Spleen (tissue), 11 donors: ENCODE data around the gene ZNF385B. TPM values are rescaled to one million over a fixed set of nuclear protein-coding genes. Genes with fewer than 3 reads are reported as not detected.

Source experiments
- DNase-seq: peaks from one replicate; pipeline ENCODE4 v3.0.0-alpha.2; 2020
- H3K27ac ChIP-seq, 8 donors: fragments of 200-600 bp; sonication (generic) in 7 of 8; 1 replicate in 4 of 8; 2 replicates in 4 of 8; pipeline versions ENCODE4 v1.5.0 to v1.8.0; 2016 to 2021; ENCODE audit warnings: inconsistent platforms in 4 of 8, mild to moderate bottlenecking in 4 of 8, moderate library complexity in 1 of 8
- H3K27me3 ChIP-seq, 7 donors: fragments of 200-600 bp; sonication (generic) in 6 of 7; replicated peaks in 1 of 7; 1 replicate in 4 of 7; 2 replicates in 3 of 7; pipeline versions ENCODE4 v1.5.0 to v1.8.0; 2016 to 2021; ENCODE audit warnings: inconsistent platforms in 3 of 7, mild to moderate bottlenecking in 1 of 7
- H3K36me3 ChIP-seq, 6 donors: fragments of 200-600 bp; sonication (generic) in 5 of 6; 1 replicate in 4 of 6; 2 replicates in 2 of 6; pipeline versions ENCODE4 v1.5.0 to v1.8.0; 2016 to 2021; ENCODE audit warnings: inconsistent platforms in 2 of 6
- H3K4me1 ChIP-seq, 6 donors: fragments of 200-600 bp; sonication (generic) in 5 of 6; 1 replicate in 3 of 6; 2 replicates in 3 of 6; pipeline versions ENCODE4 v1.5.0 to v1.8.0; 2016 to 2021; ENCODE audit warnings: inconsistent platforms in 3 of 6
- H3K4me3 ChIP-seq, 8 donors: fragments of 200-600 bp; sonication (generic) in 7 of 8; 1 replicate in 4 of 8; 2 replicates in 4 of 8; pipeline versions ENCODE4 v1.5.0 to v1.8.0; 2016 to 2021; ENCODE audit warnings: inconsistent platforms in 4 of 8, mild to moderate bottlenecking in 4 of 8, moderate library complexity in 2 of 8
- H3K9me3 ChIP-seq, 8 donors: fragments of 200-600 bp; sonication (generic) in 7 of 8; 1 replicate in 4 of 8; 2 replicates in 4 of 8; pipeline versions ENCODE4 v1.5.0 to v1.8.0; 2016 to 2021; ENCODE audit warnings: inconsistent platforms in 4 of 8
- POLR2A ChIP-seq, 3 donors: fragments of 450-650 bp; IDR thresholded peaks; one replicate each; pipeline ENCODE4 v1.5.1; 2017; ENCODE audit warnings: antibody characterized with exemption in 3 of 3, mild to moderate bottlenecking in 1 of 3
- POLR2AphosphoS5 ChIP-seq, 3 donors: sonication (generic); formaldehyde crosslinking; IDR thresholded peaks; one replicate each; pipeline ENCODE4 v1.5.1; 2017; ENCODE audit warnings: antibody characterized with exemption in 3 of 3
- WGBS, 5 donors: extraction: QIAGEN DNeasy Blood & Tissue Kit in 3 of 5; methylation state at CpG; one replicate each; pipeline versions ENCODE4 v1.1.5 to v1.1.7; 2013 to 2018; 5-methylcytosine and 5-hydroxymethylcytosine counted together
- intact Hi-C: fragments of 100-400 bp; cut with DNase I; formaldehyde crosslinking; loops from one replicate; pipeline ENCODE4 v1.15.0; 2023; ENCODE audit warnings: low total_unique reads
- polyA plus RNA-seq, 3 donors: library from polyadenylated mRNA; stranded (reverse); fragments of 200-250 nt; gene quantifications; one replicate each; pipeline ENCODE4 v1.2.1, GENCODE V29; 2013
- total RNA-seq, 7 donors: library from RNA; depleted of rRNA in 3 of 7; stranded (reverse); fragments of >200 nt in 3 of 7; fragmentation: NEBNext Ultra II Directional in 4 of 7; extraction: Animal tissue kit (Norgen Biotek cat#: 25700) in 4 of 7; gene quantifications; one replicate each; pipeline versions ENCODE4 v1.1.0 to v1.2.1, GENCODE V29; 2016 to 2021
- TF ChIP-seq, protein P1 (sequence below), 11 experiments: fragments of 200-600 bp in 7 of 11; fragments of 450-650 bp in 4 of 11; sonication (generic) in 4 of 11; IDR thresholded peaks in 8 of 11; conservative IDR thresholded peaks in 3 of 11; 1 replicate in 7 of 11; 2 replicates in 4 of 11; pipeline versions ENCODE4 v1.4.0 to v1.8.0; 2016 to 2021; ENCODE audit warnings: antibody characterized with exemption in 11 of 11, inconsistent platforms in 4 of 11, mild to moderate bottlenecking in 1 of 11
- donor health status: healthy with polysubstance abuse.
- donor health status: DM: no; HTN: no; CAD: no; lungs with moderate emphysema.
- donor health status: DM: no; HTN: no; CAD: no.
- donor health status: Bipolar disorder and iron deficiency.
- donor health status: healthy.
- donor health status: DM: no; HTN: no; CAD: no.
- donor health status: DM: yes; HTN: yes; CAD: no.

The ZNF385B gene
- total and polyA plus RNA-seq, 10 donors, result 0.03 to 4.3 (median 0.37) TPM; not detected in 3

DNA sequence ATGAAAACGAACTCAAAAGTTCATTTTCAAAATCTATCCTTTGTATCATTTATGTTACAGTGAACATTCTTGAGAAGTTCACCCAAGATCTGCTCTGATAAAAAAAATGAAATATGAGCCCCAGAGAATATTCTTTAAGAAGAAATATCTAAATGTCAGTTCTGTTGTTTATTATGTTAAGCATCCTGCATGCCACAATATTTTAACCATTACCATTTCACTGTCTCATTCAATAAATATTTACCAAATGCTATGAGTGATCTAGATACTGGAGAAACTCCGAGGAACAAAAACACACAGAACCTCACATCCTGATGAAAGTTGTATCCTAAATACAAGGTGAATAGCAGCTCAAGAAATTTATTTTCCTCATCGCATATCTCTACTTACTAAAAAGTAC, 170.2 kb downstream of the ZNF385B start:
- intact Hi-C loops, result no loop called here
- Histone ChIP-seq H3K36me3 (no peaks in the 10 kb centered on the region), H3K4me3 (no peak overlapping the region), H3K4me1 (no peaks in the 10 kb centered on the region), H3K27ac (no peak overlapping the region), H3K9me3 (peaks cover 0 to 3% (median 0%) of the 10 kb centered on the region in 8 donors), H3K27me3 (no peaks in the 10 kb centered on the region)
- TF ChIP-seq, protein P1, sequence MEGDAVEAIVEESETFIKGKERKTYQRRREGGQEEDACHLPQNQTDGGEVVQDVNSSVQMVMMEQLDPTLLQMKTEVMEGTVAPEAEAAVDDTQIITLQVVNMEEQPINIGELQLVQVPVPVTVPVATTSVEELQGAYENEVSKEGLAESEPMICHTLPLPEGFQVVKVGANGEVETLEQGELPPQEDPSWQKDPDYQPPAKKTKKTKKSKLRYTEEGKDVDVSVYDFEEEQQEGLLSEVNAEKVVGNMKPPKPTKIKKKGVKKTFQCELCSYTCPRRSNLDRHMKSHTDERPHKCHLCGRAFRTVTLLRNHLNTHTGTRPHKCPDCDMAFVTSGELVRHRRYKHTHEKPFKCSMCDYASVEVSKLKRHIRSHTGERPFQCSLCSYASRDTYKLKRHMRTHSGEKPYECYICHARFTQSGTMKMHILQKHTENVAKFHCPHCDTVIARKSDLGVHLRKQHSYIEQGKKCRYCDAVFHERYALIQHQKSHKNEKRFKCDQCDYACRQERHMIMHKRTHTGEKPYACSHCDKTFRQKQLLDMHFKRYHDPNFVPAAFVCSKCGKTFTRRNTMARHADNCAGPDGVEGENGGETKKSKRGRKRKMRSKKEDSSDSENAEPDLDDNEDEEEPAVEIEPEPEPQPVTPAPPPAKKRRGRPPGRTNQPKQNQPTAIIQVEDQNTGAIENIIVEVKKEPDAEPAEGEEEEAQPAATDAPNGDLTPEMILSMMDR (IDR thresholded peaks at IDR 0.05 in 8 of 11, conservative IDR thresholded peaks at IDR 0.05 in 3 of 11), result no peak
- TF ChIP-seq POLR2AphosphoS5 (IDR thresholded peaks at IDR 0.05) (no peak), POLR2A (IDR thresholded peaks at IDR 0.05) (no peak)
- 75 to 88% (median 82%) methylated on average over 3 of the region's 3 CpGs for WGBS, 5 donors
- no peak for DNase-seq

DNA sequence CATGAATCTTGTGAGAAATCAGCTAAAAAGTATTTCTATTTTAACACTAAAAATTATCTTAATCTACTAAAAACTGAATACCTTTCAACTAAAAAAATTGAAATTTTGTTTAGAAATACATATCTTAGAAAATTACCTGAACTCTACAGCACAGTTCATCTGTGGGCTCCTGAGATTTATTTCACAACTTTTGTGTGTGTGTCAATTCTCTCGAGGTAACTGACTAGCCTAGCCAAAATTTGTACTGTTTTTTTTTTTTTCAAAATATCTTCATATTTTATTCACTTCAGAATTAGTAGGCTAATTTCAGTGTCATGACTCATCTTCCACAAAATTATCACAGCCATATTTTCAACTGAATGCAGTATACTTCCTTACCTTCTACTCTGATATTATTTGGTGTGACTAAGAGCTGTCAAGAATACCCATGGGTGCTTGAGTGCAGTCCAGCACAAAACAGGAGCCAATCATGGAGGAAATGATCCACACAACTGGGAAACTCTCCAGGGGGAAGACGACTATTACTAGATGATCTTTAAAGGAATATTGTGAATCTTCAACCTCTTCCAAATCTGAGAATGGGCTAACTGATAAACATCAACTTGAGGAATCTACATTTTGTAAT, 174.6 kb downstream of the ZNF385B start:
- Histone ChIP-seq H3K4me3 (no peak overlapping the region), H3K9me3 (no peaks in the 10 kb centered on the region), H3K27me3 (no peaks in the 10 kb centered on the region), H3K4me1 (no peaks in the 10 kb centered on the region), H3K36me3 (no peaks in the 10 kb centered on the region), H3K27ac (no peak overlapping the region)
- no peak for DNase-seq
- 61 to 81% (median 72%) methylated on average over 2 of the region's 2 CpGs for WGBS, 5 donors
- intact Hi-C loops, result no loop called here
- TF ChIP-seq POLR2AphosphoS5 (IDR thresholded peaks at IDR 0.05) (no peak), POLR2A (IDR thresholded peaks at IDR 0.05) (no peak)
- TF ChIP-seq, protein P1 (IDR thresholded peaks at IDR 0.05 in 8 of 11, conservative IDR thresholded peaks at IDR 0.05 in 3 of 11), result no peak

DNA sequence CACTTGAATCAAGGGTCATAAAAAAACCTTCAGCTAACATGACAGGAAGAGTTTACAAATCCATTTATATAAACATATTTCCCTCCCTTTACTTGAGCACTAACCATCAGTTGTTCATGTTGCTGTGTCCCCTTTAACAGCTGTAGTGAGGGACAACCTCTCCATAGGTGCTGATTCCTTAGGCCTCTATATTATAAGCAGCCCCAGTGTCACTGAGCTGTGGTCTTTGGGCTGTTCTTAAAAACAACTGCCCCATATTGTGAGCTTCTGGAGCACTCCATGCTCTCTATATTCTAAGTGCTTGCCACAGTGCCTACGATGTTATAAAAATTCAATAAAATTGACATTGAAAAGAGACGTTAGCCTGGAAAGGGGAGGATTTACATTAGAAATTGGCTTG, 175.3 kb downstream of the ZNF385B start:
- Histone ChIP-seq H3K27ac (no peak overlapping the region), H3K4me3 (no peak overlapping the region), H3K4me1 (no peaks in the 10 kb centered on the region), H3K9me3 (no peaks in the 10 kb centered on the region), H3K27me3 (no peaks in the 10 kb centered on the region), H3K36me3 (no peaks in the 10 kb centered on the region)
- TF ChIP-seq POLR2AphosphoS5 (IDR thresholded peaks at IDR 0.05) (no peak), POLR2A (IDR thresholded peaks at IDR 0.05) (no peak)
- TF ChIP-seq, protein P1 (IDR thresholded peaks at IDR 0.05 in 8 of 11, conservative IDR thresholded peaks at IDR 0.05 in 3 of 11), result no peak
- 79 to 99% (median 86%) methylated on average over 2 of the region's 2 CpGs for WGBS, 5 donors
- intact Hi-C loops, result no loop called here
- DNase-seq, result no peak

DNA sequence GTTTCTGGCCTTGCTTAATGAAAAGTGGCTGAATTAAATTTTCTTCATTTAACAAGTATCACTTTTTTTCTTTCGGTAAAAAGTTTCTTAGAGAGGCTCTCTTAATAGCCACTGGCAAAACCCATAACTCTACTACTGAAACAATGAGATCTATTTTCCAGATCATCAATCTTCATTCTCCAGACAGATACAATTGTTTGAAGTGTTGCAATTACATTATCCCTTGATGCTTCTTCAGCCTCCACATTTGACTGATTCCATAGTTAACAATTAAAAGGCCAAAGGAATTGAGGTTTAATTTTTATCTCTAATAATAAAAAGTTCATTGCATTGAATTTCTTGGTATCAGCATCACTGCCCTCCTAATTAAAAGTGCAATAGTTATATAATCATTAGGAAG, 176.3 kb downstream of the ZNF385B start:
- H3K4me1 ChIP-seq, result no peaks in the 10 kb centered on the region
- no peaks in the 10 kb centered on the region for H3K27me3 ChIP-seq
- DNase-seq, result no peak
- no peaks in the 10 kb centered on the region for H3K9me3 ChIP-seq
- H3K36me3 ChIP-seq, result no peaks in the 10 kb centered on the region
- intact Hi-C loops, result no loop called here
- WGBS, 5 donors, result 42 to 91% (median 58%) methylated on average over 1 of the region's 1 CpG
- H3K4me3 ChIP-seq, result no peak overlapping the region
- H3K27ac ChIP-seq, result no peak overlapping the region
- TF ChIP-seq POLR2A (IDR thresholded peaks at IDR 0.05) (no peak), POLR2AphosphoS5 (IDR thresholded peaks at IDR 0.05) (no peak)
- TF ChIP-seq, protein P1 (IDR thresholded peaks at IDR 0.05 in 8 of 11, conservative IDR thresholded peaks at IDR 0.05 in 3 of 11), result no peak
